Cardiac muscle cell (in vitro differentiated cells and primary cell): ENCODE measurements around the gene LDLRAD2. TPM values are rescaled to one million over a fixed set of nuclear protein-coding genes. Genes with fewer than 3 reads are reported as not detected.
"Not testable (repeated sequence)": the region's sequence is repeated elsewhere in the genome, so short reads cannot be mapped to it uniquely, and the experiment has no call there.

Experiments used
- DNase-seq, 2 donors: peaks; one replicate each; pipeline versions ENCODE4 v3.0.0 to v3.0.0-alpha.2; 2010 to 2017; ENCODE audit warnings: low read depth in 1 of 2, low spot score in 1 of 2
- H3K27ac ChIP-seq: fragments of 200-600 bp; sonication (generic); 2 replicates; pipeline ENCODE4 v1.5.1; 2016
- H3K27me3 ChIP-seq: fragments of 200-600 bp; sonication (generic); 2 replicates; pipeline ENCODE4 v1.6.0; 2016; ENCODE audit warnings: control low read depth
- H3K36me3 ChIP-seq: fragments of 200-600 bp; sonication (generic); 2 replicates; pipeline ENCODE4 v1.5.1; 2016; ENCODE audit warnings: control low read depth
- H3K4me1 ChIP-seq: fragments of 200-600 bp; sonication (generic); 2 replicates; pipeline ENCODE4 v1.8.1; 2017; ENCODE audit warnings: low read depth, mild to moderate bottlenecking, mixed run types
- H3K4me3 ChIP-seq: fragments of 200-600 bp; sonication (generic); 2 replicates; pipeline ENCODE4 v1.5.1; 2016; ENCODE audit warnings: mild to moderate bottlenecking
- H3K9me3 ChIP-seq: fragments of 200-600 bp; sonication (generic); 2 replicates; pipeline ENCODE4 v1.5.1; 2017; ENCODE audit warnings: low read depth, mild to moderate bottlenecking, control low read depth
- polyA plus RNA-seq: library from polyadenylated mRNA; unstranded; fragments of >200 nt; fragmentation: Nextera tagmentation; extraction: Ambion mirVana; gene quantifications from 2 replicates; pipeline ENCODE4 v1.2.1, GENCODE V29; 2016
- total RNA-seq: library from RNA; depleted of rRNA; stranded (reverse); fragments of >200 nt; gene quantifications from 2 replicates; pipeline ENCODE4 v1.2.3, GENCODE V29; 2016
- TF ChIP-seq, protein P1 (sequence below): IDR thresholded peaks from 2 replicates; pipeline ENCODE4 v1.5.1; 2012; ENCODE audit warnings: low read depth, mild to moderate bottlenecking, low read length

Gene LDLRAD2
- total and polyA plus RNA-seq, 2 experiments from 2014 or later: 0.77 to 3.4 TPM

DNA sequence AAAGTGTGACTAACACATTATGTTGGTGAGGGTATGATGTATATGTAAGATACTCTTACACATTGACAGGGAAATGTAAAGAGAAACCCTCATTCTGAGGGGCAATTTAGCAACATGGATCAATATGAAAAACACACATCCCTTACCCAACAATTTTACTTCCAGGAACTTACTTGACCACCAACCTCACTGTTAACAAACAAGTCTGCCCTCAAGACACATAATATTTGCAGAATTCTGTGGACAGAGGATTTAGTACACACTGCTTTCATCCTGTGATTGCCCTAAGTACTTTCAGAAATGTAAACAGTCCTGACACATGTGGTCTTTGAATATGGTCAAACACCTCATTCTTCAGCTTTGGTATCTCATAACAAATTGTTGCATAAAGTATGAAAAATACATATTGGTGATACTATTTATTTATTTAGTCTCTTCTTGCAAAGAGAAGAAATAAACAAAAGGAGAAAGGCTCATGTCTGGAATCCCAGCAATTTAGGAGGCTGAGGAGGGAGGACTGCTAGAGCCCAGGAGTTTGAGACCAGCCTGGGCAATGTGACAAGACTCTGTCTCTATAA lies 36.0 kb upstream of the LDLRAD2 start:
- no peaks in the 10 kb centered on the region for H3K4me1 ChIP-seq
- DNase-seq: no peak
- no peak overlapping the region for H3K4me3 ChIP-seq
- no peaks in the 10 kb centered on the region for H3K27me3 ChIP-seq
- no peaks in the 10 kb centered on the region for H3K36me3 ChIP-seq
- no peaks in the 10 kb centered on the region for H3K9me3 ChIP-seq
- H3K27ac ChIP-seq: no peak overlapping the region
- TF ChIP-seq, protein P1, sequence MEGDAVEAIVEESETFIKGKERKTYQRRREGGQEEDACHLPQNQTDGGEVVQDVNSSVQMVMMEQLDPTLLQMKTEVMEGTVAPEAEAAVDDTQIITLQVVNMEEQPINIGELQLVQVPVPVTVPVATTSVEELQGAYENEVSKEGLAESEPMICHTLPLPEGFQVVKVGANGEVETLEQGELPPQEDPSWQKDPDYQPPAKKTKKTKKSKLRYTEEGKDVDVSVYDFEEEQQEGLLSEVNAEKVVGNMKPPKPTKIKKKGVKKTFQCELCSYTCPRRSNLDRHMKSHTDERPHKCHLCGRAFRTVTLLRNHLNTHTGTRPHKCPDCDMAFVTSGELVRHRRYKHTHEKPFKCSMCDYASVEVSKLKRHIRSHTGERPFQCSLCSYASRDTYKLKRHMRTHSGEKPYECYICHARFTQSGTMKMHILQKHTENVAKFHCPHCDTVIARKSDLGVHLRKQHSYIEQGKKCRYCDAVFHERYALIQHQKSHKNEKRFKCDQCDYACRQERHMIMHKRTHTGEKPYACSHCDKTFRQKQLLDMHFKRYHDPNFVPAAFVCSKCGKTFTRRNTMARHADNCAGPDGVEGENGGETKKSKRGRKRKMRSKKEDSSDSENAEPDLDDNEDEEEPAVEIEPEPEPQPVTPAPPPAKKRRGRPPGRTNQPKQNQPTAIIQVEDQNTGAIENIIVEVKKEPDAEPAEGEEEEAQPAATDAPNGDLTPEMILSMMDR: no peak

DNA sequence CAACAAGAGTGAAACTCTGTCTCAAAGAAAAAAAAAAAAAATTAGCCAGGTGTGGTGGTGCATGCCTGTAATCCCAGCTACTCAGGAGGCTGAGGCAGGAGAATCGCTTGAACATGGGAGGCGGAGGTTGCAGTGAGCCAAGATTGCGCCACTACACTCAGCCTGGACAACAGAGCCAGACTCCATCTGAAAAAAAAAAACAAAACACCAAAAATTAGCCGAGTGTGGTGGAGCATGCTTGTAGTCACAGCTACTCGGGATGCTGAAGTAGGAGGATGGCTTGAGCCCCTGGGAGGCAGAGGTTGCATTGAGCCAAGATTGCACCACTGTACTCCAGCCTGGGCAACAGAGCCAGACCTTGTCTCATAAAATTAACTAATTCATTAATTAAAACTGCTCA lies 35.1 kb upstream of the LDLRAD2 start:
- H3K4me1 ChIP-seq, H3K36me3 ChIP-seq: not testable (repeated sequence)

DNA sequence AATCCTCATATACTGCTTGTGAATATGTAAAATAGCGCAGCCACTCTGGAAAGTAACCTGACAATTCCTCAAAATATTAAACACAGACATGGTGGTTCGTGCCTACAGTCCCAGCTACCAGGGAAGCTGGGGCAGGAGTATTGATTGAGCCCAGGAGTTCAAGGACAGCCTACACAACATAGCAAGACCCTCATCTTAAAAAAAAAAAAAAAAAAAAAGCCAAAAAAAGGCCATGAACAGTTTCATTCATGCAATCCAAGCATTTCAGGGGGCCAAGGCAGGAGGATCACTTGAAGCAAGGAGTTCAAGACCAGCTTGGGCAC lies 33.7 kb upstream of the LDLRAD2 start:
- no peaks in the 10 kb centered on the region for H3K9me3 ChIP-seq
- DNase-seq: no peak
- TF ChIP-seq, protein P1: no peak

More for the DNA sequence above, 35.1 kb upstream of the LDLRAD2 start:
- not testable (repeated sequence) for H3K9me3 ChIP-seq, H3K27me3 ChIP-seq, H3K27ac ChIP-seq, H3K4me3 ChIP-seq, DNase-seq

DNA sequence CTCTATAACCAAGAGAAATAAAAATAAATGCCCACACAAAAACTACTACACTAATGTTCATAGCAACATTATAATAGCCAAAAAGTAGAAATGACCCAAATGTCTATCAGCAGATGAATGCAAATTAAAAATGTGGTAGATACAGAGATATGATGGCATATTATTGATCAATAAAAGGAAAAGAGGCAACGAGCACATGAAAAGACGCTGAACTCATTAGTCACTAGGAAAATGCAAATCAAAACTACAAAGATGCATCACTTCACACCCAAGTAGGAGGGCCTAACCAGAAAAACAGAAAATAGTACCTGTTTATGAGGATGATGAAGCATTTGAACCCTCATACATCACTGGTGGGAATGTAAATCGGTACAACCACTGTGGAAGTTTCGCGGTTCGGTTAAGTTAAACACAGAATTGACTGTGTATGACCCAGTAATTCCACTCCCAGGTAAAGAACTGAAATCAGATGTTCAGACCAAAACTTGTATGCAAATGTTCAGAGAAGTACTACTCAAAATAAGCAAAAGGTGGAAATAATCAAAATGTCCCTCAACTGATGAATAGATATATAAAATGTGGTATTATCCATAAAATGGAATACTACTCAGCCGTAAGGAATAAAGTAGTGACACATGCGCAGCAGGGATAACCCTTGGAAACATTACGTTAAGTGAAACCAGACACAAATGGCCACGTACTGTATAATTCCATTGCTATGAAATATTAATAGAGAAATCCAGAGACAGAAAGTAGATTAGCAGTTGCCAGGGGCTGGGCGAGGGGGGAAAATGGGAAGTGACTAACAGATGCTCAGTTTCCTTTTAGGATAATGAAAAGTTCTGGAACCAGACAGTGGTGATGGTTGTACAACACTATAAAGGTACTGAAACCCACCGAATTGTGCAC lies 32.2 kb upstream of the LDLRAD2 start:
- TF ChIP-seq, protein P1: no peak
- Histone ChIP-seq H3K36me3 (no peaks in the 10 kb centered on the region), H3K27ac (no peak overlapping the region), H3K4me3 (no peak overlapping the region), H3K27me3 (no peaks in the 10 kb centered on the region), H3K4me1 (peaks cover 5% of the 10 kb centered on the region), H3K9me3 (no peaks in the 10 kb centered on the region)
- DNase-seq: peak in 1 of 2 donors; percentile 39

More for the DNA sequence above, 33.7 kb upstream of the LDLRAD2 start:
- no peaks in the 10 kb centered on the region for H3K36me3 ChIP-seq
- H3K4me3 ChIP-seq: no peak overlapping the region
- H3K27me3 ChIP-seq: no peaks in the 10 kb centered on the region
- peaks cover 5% of the 10 kb centered on the region for H3K4me1 ChIP-seq
- no peak overlapping the region for H3K27ac ChIP-seq

DNA sequence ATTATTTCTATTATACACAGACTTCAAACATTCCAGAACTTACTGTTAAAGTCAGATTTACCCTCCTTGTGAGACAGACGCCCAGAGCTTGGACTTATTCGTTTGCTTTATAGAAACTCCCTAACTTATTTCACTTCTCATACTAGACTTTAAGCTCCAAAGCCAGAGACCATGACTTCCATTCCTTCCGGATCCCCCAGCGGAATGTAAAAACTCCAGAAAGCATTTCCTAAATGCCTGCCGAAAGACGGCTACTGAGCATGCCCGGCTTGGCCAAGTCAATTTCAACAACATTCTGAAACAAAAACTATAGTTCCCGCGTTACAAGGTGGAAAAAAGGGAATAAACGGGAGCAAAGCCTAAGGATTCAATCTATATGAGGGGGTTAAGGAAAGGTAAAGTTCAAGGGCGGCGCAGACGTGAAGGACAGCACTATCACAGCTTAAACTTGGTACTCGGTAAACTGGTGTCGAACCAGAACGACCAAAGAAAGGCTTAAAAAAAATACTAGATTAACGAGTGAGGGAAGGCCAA lies 30.2 kb upstream of the LDLRAD2 start:
- DNase-seq: peak; percentile 66 to 70
- Histone ChIP-seq H3K27me3 (no peaks in the 10 kb centered on the region), H3K9me3 (no peaks in the 10 kb centered on the region), H3K27ac (peak overlapping the region; percentile 99), H3K4me1 (peaks cover 5% of the 10 kb centered on the region), H3K4me3 (peak overlapping the region; percentile 51), H3K36me3 (no peaks in the 10 kb centered on the region)
- TF ChIP-seq, protein P1: no peak
